A549 treated with AZD9567 at 1 μM for 4 hours (cell line): ENCODE results near the gene PCNX3. TPM values are rescaled to one million over a fixed set of nuclear protein-coding genes. Genes with fewer than 3 reads are reported as not detected.

Source experiments
- total RNA-seq: library from RNA; stranded (reverse); fragments of 200-300 nt; extraction: Qiagen RNA extraction; gene quantifications from 5 replicates; pipeline ENCODE4 v1.2.3, GENCODE V29; 2022; ENCODE audit not compliant: insufficient read depth

The PCNX3 gene
- total RNA-seq, result 25.3 to 38.8 TPM (median 37.9 TPM) in 5 replicates

DNA sequence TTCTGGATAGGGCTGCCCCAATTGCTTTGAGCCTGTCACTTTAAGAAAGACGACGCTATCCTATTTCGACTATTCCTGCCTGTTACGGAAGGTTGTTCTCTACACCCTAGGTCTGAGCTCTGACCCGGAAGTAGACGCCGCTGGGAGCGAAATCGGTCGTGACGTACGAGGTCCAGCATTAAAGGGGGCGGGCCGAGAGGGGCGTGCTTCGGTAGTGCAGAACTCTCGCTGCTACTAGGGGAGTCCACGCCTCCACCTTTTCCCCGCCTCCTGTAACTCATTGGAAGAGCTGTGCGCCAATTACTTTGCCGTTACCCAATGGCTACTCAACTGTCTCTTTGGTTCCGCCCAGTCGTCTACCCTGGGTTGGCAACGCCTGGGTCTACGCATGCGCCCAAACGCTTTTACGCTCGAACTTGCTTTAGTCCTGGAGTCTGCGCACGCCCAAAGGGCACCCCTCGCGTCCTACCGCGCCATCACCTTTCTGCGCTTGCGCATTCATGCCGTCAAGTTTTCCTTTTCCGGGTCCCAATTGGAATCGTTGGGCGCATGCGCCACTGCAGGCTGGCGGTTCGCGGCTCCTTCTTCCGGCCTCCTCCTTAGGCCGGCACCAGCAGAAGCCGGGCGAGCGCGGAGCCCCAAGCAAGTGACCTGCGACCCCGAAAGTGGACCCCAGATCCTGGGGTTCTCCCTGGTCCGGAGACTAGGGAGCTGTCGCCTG lies at the start of gene PCNX3:
Gene PCNX3, plus strand, starts transcription at position 548 of the 721 bp plus-strand sequence. CDS start 536 bp downstream, outside the sequence.

DNA sequence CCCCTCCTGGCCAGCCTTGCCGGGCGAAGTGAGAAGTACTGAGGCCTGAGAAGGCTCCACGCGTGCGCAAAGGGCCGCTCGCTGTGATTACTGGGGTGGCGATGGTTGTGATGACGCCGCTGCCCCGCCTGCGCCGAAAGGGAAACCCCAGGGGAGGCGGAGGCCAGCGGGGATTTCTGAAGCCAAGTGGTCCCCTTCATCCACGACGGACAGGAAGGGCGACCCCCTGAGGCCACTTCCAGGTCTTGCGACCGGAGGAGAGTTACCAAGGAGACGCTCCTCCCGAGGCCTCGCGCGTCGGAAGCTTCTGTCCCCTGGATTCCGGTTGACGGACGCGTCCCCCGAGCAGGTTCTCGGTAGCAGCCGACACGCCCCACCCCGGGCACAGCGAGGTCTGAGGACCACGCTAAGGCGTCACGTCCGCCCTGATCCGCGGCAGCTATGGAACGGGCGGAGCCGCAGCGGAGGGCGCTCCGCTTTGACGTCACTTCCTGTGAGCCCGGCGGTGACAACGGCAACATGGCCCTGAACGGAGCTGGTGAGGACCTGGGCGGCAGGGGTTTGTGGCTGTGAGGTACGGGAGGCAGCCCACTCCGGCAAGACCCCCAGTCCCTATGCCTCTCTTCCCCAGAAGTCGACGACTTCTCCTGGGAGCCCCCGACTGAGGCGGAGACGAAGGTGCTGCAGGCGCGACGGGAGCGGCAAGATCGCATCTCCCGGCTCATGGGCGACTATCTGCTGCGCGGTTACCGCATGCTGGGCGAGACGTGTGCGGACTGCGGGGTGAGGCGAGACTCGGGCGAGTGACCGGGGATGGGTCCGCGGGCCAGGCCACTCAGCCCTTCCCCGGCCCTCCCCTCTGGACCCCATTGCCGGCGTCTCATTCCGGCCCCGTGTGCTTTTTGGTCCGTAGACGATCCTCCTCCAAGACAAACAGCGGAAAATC lies 45.3 kb upstream of the PCNX3 start, which contains the start of gene ZNRD2:
Gene ZNRD2, plus strand, starts transcription at position 505 of the 946 bp plus-strand sequence. Its CDS starts 15 bp downstream, at position 520.

DNA sequence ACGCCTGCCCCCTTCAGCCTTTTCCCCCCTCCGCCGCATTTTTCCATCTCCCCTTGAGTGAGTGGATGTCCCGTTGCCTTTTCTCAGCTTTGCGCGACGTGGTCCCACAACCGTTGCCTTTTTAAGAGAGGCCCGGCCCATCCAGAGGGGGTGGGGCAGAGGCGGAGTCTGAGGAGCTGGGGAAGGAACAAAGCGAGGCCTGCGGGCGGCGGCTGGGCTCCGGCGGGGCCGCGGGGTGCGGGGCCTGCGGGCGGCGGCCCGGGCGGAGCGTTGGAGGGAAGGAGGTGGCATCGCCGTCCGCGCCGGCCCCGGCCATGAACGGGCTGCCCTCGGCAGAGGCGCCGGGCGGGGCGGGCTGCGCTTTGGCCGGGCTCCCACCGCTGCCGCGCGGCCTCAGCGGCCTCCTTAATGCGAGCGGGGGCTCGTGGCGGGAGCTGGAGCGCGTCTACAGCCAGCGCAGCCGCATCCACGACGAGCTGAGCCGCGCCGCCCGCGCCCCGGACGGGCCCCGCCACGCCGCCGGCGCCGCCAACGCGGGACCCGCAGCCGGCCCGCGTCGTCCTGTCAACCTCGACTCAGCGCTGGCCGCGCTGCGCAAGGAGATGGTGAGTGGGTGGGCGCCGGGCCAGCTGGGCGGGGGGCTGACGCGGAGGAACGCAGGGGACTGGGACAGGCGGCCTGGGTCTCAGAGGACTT lies 43.1 kb upstream of the PCNX3 start, which contains the start of gene FAM89B:
Gene FAM89B, plus strand, starts transcription at position 183 of the 696 bp plus-strand sequence. Its CDS starts 132 bp downstream, at position 315.

DNA sequence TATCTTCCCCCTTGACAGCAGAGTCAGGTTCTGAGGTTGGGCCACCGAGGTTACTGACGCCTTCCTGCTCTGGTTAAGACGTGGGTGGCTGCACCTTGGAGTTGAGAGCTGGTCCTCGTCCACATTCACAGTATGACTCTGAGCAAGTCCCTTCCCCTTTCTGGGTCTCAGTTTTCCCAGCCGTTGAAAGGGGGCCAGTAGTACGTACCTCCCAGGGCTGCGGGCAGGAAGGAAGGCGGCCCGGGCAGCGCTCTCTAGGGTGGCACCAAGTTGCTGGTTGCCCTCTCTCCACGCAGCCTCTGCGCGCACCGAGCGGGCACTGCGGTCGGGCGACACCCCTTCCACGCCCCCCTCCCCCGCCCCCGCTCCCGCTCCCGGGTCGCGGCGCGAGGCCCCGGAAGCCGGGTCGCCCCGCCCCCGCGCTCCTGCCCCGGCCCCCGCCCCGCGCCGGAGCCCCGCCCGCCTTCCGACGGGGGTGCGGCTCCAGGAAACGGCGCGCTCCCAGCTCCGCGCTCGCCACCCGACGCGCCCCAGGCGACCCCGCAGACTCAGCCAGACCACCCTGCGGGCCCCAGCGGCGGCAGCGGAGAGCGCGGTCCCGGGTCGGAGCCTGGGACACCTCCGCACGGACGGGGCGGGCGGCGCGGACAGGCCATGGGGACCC lies 39.9 kb upstream of the PCNX3 start, which contains the start of gene EHBP1L1:
Gene EHBP1L1, plus strand, starts transcription at position 486 of the 664 bp plus-strand sequence. CDS start 250 bp downstream, outside the sequence.

DNA sequence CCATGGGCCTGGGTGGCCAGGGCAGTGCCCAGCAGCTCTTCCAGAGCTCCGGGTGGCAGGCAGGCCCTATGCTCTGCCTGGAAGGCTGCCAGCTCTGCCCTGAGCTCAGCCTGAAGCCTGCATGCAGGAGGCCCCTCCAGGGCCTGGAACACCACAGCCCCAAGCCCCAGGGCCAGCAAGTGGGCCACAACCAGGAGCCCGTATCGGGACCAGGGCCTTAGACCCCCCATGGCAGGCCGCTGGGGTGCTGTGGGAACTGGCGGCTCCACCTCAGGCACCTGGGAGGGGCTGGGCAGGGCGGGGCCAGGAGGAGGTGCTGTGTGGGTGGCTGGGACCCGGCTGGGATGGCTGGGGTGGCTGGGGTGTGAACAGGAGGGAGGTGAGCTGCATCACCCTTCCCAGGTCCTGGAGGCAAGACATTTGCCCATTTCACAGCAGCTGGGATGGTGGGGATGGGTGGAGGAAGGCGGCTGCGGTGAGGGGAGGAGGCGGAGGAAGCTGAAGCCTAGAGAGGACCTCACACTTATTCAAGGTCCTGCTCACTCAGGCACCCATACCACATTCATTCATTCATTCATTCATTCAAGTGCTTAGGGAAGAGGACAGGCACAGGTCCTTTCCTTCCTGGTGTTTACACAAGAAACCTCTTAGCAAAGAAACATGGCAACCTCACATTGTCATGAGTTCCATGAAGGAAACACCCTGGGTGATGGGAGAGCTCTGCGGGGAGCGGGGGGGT lies 19.9 kb upstream of the PCNX3 start, which contains the start of gene KCNK7:
Gene KCNK7, minus strand, starts transcription at position 258 of the 739 bp plus-strand sequence. Its CDS starts 28 bp downstream, at position 230.

DNA sequence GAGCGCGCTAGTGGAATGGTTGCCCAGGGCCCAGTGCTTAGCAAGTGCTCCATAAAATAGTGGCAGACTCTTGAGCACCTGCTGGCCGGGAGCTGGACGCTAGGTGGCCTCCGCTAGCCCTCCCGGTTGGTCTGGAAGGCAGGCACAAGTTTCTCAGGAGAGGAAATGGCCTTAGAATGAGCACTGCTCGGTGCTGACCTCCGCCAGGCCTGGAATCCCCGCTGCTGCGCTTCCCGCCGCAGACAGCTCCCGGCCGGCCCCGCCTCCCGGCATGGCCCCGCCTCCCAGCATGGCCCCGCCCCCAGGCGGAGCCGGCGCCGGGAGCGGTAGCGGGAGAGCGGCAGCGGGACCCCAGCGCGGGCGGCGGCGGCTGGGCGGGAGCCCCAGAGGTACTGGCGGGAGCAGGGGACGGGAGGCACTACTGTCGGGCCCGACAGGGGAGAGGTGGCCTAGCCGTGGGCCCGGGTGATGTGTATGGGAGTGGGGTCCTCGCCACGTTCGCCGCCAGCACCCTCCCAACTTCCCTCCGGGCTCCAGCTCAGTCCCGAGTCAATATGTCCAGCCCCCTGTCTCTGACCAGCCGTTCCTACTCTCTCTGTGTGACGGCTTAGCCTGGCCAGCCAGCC lies 22.3 kb downstream of the PCNX3 start, which contains the start of gene SIPA1:
Gene SIPA1, plus strand, starts transcription at position 308 of the 626 bp plus-strand sequence. CDS start 2,821 bp downstream, outside the sequence.

DNA sequence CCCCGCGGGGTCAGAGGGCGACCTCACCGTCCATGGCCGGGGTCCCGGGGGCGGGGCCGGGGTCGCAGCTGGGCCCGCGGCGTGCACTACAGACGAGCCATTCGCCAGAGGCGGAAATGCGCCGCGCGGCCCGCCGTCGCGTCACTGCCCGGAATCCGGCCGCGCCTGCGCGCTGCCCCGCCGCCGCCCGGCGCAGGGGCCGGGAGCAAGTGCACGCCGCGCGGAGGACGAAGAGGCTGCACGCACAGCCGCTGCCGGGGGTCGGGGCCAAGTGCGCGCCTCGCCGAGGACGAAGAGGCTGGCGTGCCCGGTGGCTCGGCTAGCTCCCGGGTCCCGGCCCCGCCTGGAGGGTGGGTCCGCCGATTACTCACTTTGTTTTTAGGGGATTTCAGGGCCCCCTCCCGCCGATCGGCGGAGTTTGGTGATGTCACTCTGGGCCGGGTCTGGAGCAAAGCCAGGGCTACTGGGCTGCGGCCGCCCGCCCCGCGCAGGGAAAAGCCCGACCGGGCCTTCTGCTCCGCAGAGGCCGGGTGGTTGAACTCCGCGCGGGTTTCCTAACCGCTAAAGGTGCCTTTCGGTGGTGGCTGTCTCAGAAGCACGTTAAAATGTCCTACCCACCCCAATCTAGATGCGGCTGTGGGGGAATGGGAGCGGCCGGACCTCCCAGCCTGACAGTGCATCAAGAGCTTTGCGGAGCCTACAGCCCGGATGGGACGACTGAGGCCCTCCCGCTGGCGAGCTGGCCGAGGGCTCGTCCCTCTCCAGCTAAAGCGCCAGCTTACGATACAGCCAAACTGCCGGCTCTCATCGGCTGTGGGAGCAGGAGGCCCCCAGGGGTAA lies 47.4 kb downstream of the PCNX3 start, which contains the start of gene RELA:
Gene RELA, minus strand, starts transcription at position 118 of the 840 bp plus-strand sequence. Its CDS starts 84 bp downstream, at position 34.

Other genes with a start within 250 kb of the PCNX3 start
- gene SLC25A45, start 233.1 kb upstream of the PCNX3 start, total RNA-seq, result 8.5 to 11.6 TPM (median 10.3 TPM) in 5 replicates
- 33.7 to 57.0 TPM (median 56.4 TPM) in 5 replicates for gene FRMD8, start 229.1 kb upstream of the PCNX3 start, total RNA-seq
- gene NEAT1, start 193.0 kb upstream of the PCNX3 start, total RNA-seq, result 95.1 to 289 TPM (median 267 TPM) in 5 replicates
- 55.2 to 111 TPM (median 88.6 TPM) in 5 replicates for gene MALAT1, start 116.7 kb upstream of the PCNX3 start, total RNA-seq
- gene SCYL1, start 90.7 kb upstream of the PCNX3 start, total RNA-seq, result 37.6 to 65.4 TPM (median 64.4 TPM) in 5 replicates
- 65.1 to 117 TPM (median 101 TPM) in 5 replicates for gene LTBP3, start 57.4 kb upstream of the PCNX3 start, total RNA-seq
- gene ZNRD2, start 45.3 kb upstream of the PCNX3 start, total RNA-seq, result 69.5 to 80.8 TPM (median 77.9 TPM) in 5 replicates
- 20.8 to 56.1 TPM (median 50.0 TPM) in 5 replicates for gene FAM89B, start 43.2 kb upstream of the PCNX3 start, total RNA-seq
- gene EHBP1L1, start 39.7 kb upstream of the PCNX3 start, total RNA-seq, result 22.6 to 35.1 TPM (median 32.7 TPM) in 5 replicates
- 0.26 to 1.4 TPM (median 0.77 TPM) in 4 of 5 replicates, not detected in the other for gene KCNK7, start 20.0 kb upstream of the PCNX3 start, total RNA-seq
- gene MAP3K11, start 1.6 kb upstream of the PCNX3 start, total RNA-seq, result 44.0 to 49.5 TPM (median 47.5 TPM) in 5 replicates
- gene SIPA1, start 22.3 kb downstream of the PCNX3 start, total RNA-seq, result 11.1 to 21.7 TPM (median 18.4 TPM) in 5 replicates
- 52.1 to 79.3 TPM (median 74.8 TPM) in 5 replicates for gene RELA, start 47.1 kb downstream of the PCNX3 start, total RNA-seq
- 31.3 to 46.9 TPM (median 45.7 TPM) in 5 replicates for gene KAT5, start 96.5 kb downstream of the PCNX3 start, total RNA-seq
- gene RNASEH2C, start 105.0 kb downstream of the PCNX3 start, total RNA-seq, result 26.8 to 55.4 TPM (median 52.8 TPM) in 5 replicates
- 6.6 to 12.9 TPM (median 11.5 TPM) in 5 replicates for gene AP5B1, start 165.2 kb downstream of the PCNX3 start, total RNA-seq
- 0.05 to 0.09 TPM (median 0.09 TPM) in 4 of 5 replicates, not detected in the other for gene OVOL1, start 171.3 kb downstream of the PCNX3 start, total RNA-seq
- gene SNX32, start 218.2 kb downstream of the PCNX3 start, total RNA-seq, result 0.08 to 0.10 TPM (median 0.10 TPM) in 3 of 5 replicates, not detected in the others
- gene CFL1, start 242.4 kb downstream of the PCNX3 start, total RNA-seq, result 2,195 to 2,429 TPM (median 2,317 TPM) in 5 replicates
- gene MUS81, start 244.7 kb downstream of the PCNX3 start, total RNA-seq, result 18.2 to 33.2 TPM (median 29.7 TPM) in 5 replicates